GM23248 (cell line): ENCODE data around the gene RFWD3.

Experiments
- EZH2 ChIP-seq: fragments of 200-600 bp; sonication (generic); IDR thresholded peaks from 2 replicates; pipeline ENCODE4 v1.6.1; 2018; ENCODE audit warnings: antibody characterized with exemption, mild to moderate bottlenecking; ENCODE audit not compliant: insufficient read depth, poor library complexity, severe bottlenecking
- EZH2phosphoT487 ChIP-seq: fragments of 200-600 bp; sonication (generic); IDR thresholded peaks from 2 replicates; pipeline ENCODE4 v1.6.1; 2018; ENCODE audit warnings: antibody characterized with exemption, moderate library complexity, mild to moderate bottlenecking, low read depth; ENCODE audit not compliant: insufficient read depth

DNA sequence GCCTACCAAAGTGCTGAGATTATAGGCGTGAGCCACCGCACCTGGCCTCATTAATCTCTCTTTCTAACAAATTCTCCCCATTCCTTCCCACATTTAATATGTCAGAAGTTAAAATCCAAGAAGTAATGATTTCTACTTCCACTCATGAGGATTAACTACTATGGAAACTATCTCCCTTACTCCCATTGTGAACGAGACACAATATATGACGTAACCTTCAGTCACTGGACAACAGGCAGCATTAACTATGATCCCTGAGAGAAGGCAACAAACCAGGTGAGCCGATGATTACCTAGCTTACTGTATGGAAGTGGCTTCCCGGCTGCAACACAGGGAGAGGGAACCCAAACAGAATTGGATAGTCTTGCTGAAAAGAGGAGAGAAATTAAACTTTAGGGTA is 79.7 kb downstream of the RFWD3 start:
- TF ChIP-seq EZH2 (no peak), EZH2phosphoT487 (no peak)
